B cell (primary cell): ENCODE measurements around the gene ABCA2. TPM values are rescaled to one million over a fixed set of nuclear protein-coding genes. Genes with fewer than 3 reads are reported as not detected.

Source experiments
- ATAC-seq: fragments of 200-7000 bp; cut with Tn5 transposase; one replicate; pipeline ENCODE4 v1.10.0; 2021; ENCODE audit warnings: low read depth, mild to moderate bottlenecking, moderate number of reproducible peaks, moderate library complexity
- CTCF ChIA-PET: fragments of 350-600 bp; sonication (Branson Sonifier 250); formaldehyde crosslinking; loops from one replicate; lab custom pipeline; 2021; ENCODE audit warnings: antibody characterized with exemption, inconsistent platforms; lab: Charles Lee
- POLR2A ChIA-PET: fragments of 350-600 bp; sonication (Branson Sonifier 250); formaldehyde crosslinking; loops from one replicate; lab custom pipeline; 2021; ENCODE audit warnings: antibody characterized with exemption; lab: Charles Lee
- DNase-seq: peaks from one replicate; pipeline ENCODE4 v3.0.0; 2013
- H2AFZ ChIP-seq: 2 replicates; pipeline ENCODE4 v1.6.1; 2012; ENCODE audit warnings: mild to moderate bottlenecking, low read depth, low read length; ENCODE audit not compliant: insufficient read depth, poor library complexity, severe bottlenecking
- H3K27ac ChIP-seq, 2 donors: 1 replicate in 1 of 2; 2 replicates in 1 of 2; pipeline ENCODE4 v1.5.1; 2012 to 2013; ENCODE audit warnings: low read length in 2 of 2, mild to moderate bottlenecking in 2 of 2, moderate library complexity in 1 of 2
- H3K27me3 ChIP-seq, 4 experiments: fragments of 200-600 bp in 1 of 4; sonication (generic) in 1 of 4; replicated peaks in 1 of 4; 1 replicate in 2 of 4; 2 replicates in 2 of 4; pipeline versions ENCODE4 v1.6.1 to v1.7.0; 2013 to 2016; ENCODE audit warnings: low read length in 3 of 4, mild to moderate bottlenecking in 2 of 4, mixed read lengths in 1 of 4, moderate library complexity in 1 of 4; ENCODE audit not compliant: insufficient read depth in 4 of 4, control insufficient read depth in 3 of 4; ENCODE audit errors: control extremely low read depth in 1 of 4
- H3K36me3 ChIP-seq, 2 experiments: replicated peaks in 1 of 2; 1 replicate in 1 of 2; 2 replicates in 1 of 2; pipeline versions ENCODE4 v1.6.1 to v1.7.1; 2013; ENCODE audit warnings: low read length in 1 of 2; ENCODE audit not compliant: insufficient read depth in 2 of 2, control insufficient read depth in 1 of 2; ENCODE audit errors: control extremely low read depth in 1 of 2, extremely low read depth in 1 of 2
- H3K4me1 ChIP-seq, 2 donors: fragments of 200-600 bp in 1 of 2; sonication (generic) in 1 of 2; 1 replicate in 1 of 2; 2 replicates in 1 of 2; pipeline versions ENCODE4 v1.5.1 to v1.6.1; 2013 to 2017; ENCODE audit warnings: low read length in 2 of 2; ENCODE audit not compliant: control insufficient read depth in 2 of 2, insufficient read depth in 2 of 2
- H3K4me2 ChIP-seq: replicated peaks from 2 replicates; pipeline ENCODE3; 2012; ENCODE audit warnings: mild to moderate bottlenecking, low read depth, low read length; ENCODE audit not compliant: poor library complexity, severe bottlenecking
- H3K4me3 ChIP-seq, 5 experiments: fragments of 200-600 bp in 1 of 5; sonication (generic) in 1 of 5; 1 replicate in 3 of 5; 2 replicates in 2 of 5; pipeline versions ENCODE4 v1.5.1 to v1.7.0; 2011 to 2016; ENCODE audit warnings: low read length in 4 of 5, mild to moderate bottlenecking in 4 of 5, low read depth in 2 of 5, control low read depth in 1 of 5, moderate library complexity in 1 of 5; ENCODE audit not compliant: insufficient read depth in 1 of 5; ENCODE audit errors: control extremely low read depth in 1 of 5, extremely low read depth in 1 of 5
- H3K79me2 ChIP-seq: fragments of 200-600 bp; sonication (generic); one replicate; pipeline ENCODE4 v1.6.0; 2016; ENCODE audit warnings: low read length; ENCODE audit not compliant: control insufficient read depth, insufficient read depth
- H3K9ac ChIP-seq: fragments of 200-600 bp; sonication (generic); 2 replicates; pipeline ENCODE4 v1.6.1; 2017; ENCODE audit warnings: mild to moderate bottlenecking, low read length, moderate library complexity
- H3K9me3 ChIP-seq, 3 donors: one replicate each; pipeline versions ENCODE4 v1.6.1 to v1.7.1; 2013; ENCODE audit warnings: low read length in 2 of 3; ENCODE audit not compliant: control insufficient read depth in 2 of 3, insufficient read depth in 1 of 3; ENCODE audit errors: control extremely low read depth in 1 of 3
- H4K20me1 ChIP-seq: 2 replicates; pipeline ENCODE4 v1.6.0; 2012; ENCODE audit warnings: mild to moderate bottlenecking, low read length; ENCODE audit not compliant: insufficient read depth, control insufficient read depth, poor library complexity, severe bottlenecking
- H3K27ac Mint-ChIP-seq: one replicate; pipeline ENCODE4 v1.8.0; 2021; ENCODE audit warnings: mixed read lengths
- H3K27me3 Mint-ChIP-seq: one replicate; pipeline ENCODE4 v1.8.0; 2021; ENCODE audit warnings: mixed read lengths
- H3K4me1 Mint-ChIP-seq: one replicate; pipeline ENCODE4 v1.8.0; 2021; ENCODE audit warnings: mixed read lengths
- H3K4me3 Mint-ChIP-seq: one replicate; pipeline ENCODE4 v1.8.0; 2021; ENCODE audit warnings: mixed read lengths
- H3K9me3 Mint-ChIP-seq: one replicate; pipeline ENCODE4 v1.8.0; 2022; ENCODE audit warnings: mixed read lengths; ENCODE audit not compliant: insufficient read depth
- CTCF ChIP-seq: fragments of 200-600 bp; IDR thresholded peaks from one replicate; pipeline ENCODE4 v1.8.0; 2022; ENCODE audit warnings: antibody characterized with exemption, mild to moderate bottlenecking
- EZH2 ChIP-seq: IDR thresholded peaks from 2 replicates; pipeline ENCODE4 v1.6.1; 2012; ENCODE audit warnings: borderline replicate concordance, low read depth, mild to moderate bottlenecking, moderate library complexity, low read length; ENCODE audit not compliant: insufficient read depth, poor library complexity, severe bottlenecking
- WGBS: methylation state at CpG from one replicate; pipeline ENCODE4 v1.1.5; 2013; ENCODE audit warnings: missing lambda C conversion rate; ENCODE audit not compliant: insufficient coverage; 5-methylcytosine and 5-hydroxymethylcytosine counted together
- intact Hi-C: fragments of 100-400 bp; cut with micrococcal nuclease; formaldehyde crosslinking; loops from one replicate; pipeline ENCODE4 v1.10.0; 2022
- polyA plus RNA-seq: library from polyadenylated mRNA; depleted of rRNA; stranded (reverse); fragments of >200 nt; gene quantifications from 2 replicates; pipeline ENCODE4 v1.2.3, GENCODE V29; 2012
- total RNA-seq, 2 donors: library from RNA; stranded (reverse); fragments of 120-200 nt in 1 of 2; gene quantifications; 1 replicate in 1 of 2; 2 replicates in 1 of 2; pipeline versions ENCODE4 v1.2.3 to v1.2.4, GENCODE V29; 2013 to 2022

The ABCA2 gene
- total and polyA plus RNA-seq, 2 donors (not counting 1 experiment from before 2014, with no cell fraction given), result 30.7 to 61.1 TPM

- Histone ChIP-seq H3K9me3 (peaks cover 0 to 7% (median 0%) of the 10 kb centered on the region in 3 donors), H3K79me2 (peaks cover 10% of the 10 kb centered on the region), H3K27ac (peak overlapping the region in 1 of 2 donors; percentile 27), H3K4me1 (peaks cover 58 to 75% of the 10 kb centered on the region in 2 donors), H3K4me2 (peak overlapping the region; percentile 90), H3K36me3 (peaks cover 0 to 6% of the 10 kb centered on the region in 2 experiments), H4K20me1 (peaks cover 17% of the 10 kb centered on the region), H2AFZ (no peak overlapping the region), H3K4me3 (peak overlapping the region in 2 of 5 experiments; percentile 40 to 60), H3K27me3 (peaks cover 0 to 4% (median 0%) of the 10 kb centered on the region in 4 experiments), H3K9ac (peak overlapping the region; percentile 59)
- CTCF ChIA-PET, result interaction anchor here (0.6 to 3.4 kb wide), 6 partner anchors 30 to 154 kb away, joined by 3 to 22 read pairs (median 4); partner anchors contain the start of genes ABCA2, AJM1 and NPDC1
- H3K4me3 Mint-ChIP-seq, result peak overlapping the region; percentile 76
- peaks cover 3% of the 10 kb centered on the region for H3K27me3 Mint-ChIP-seq
- DNase-seq, result no peak
- WGBS, result 72% methylated on average over 12 of the region's 12 CpGs
- H3K4me1 Mint-ChIP-seq, result peaks cover 55% of the 10 kb centered on the region
- no peak for ATAC-seq
- intact Hi-C loops, result no loop called here
- H3K27ac Mint-ChIP-seq, result peak overlapping the region; percentile 82
- POLR2A ChIA-PET, result interaction anchor here (0.5 to 1.5 kb wide), 4 partner anchors 14 to 189 kb away, joined by 3 to 5 read pairs (median 4); no protein-coding TSS in a partner anchor
- TF ChIP-seq EZH2 (no peak), CTCF (no peak)
- no peaks in the 10 kb centered on the region for H3K9me3 Mint-ChIP-seq
Measured at GRCh38 chr9:136995772-136996311, 32.2 kb downstream of the ABCA2 start.

- CTCF ChIA-PET, result interaction anchor here (1.2 to 3.4 kb wide), 3 partner anchors 31 to 39 kb away, joined by 4 to 22 read pairs (median 11); partner anchors contain the start of gene ABCA2
- Mint-ChIP-seq H3K27ac (peak overlapping the region; percentile 61), H3K27me3 (peaks cover 3% of the 10 kb centered on the region), H3K9me3 (no peaks in the 10 kb centered on the region), H3K4me1 (peaks cover 53% of the 10 kb centered on the region), H3K4me3 (no peak overlapping the region)
- no peak overlapping the region for H3K9ac ChIP-seq
- DNase-seq (no peak), ATAC-seq (no peak)
- POLR2A ChIA-PET, result interaction anchor here (1.2 to 1.5 kb wide), 2 partner anchors 32 to 34 kb away, joined by 4 to 5 read pairs; no protein-coding TSS in a partner anchor
- no peak overlapping the region for H3K27ac ChIP-seq
- H3K9me3 ChIP-seq, result peaks cover 0 to 10% (median 0%) of the 10 kb centered on the region in 3 donors
- WGBS, result 67% methylated on average over 29 of the region's 30 CpGs
- H3K4me1 ChIP-seq, result peaks cover 53 to 70% of the 10 kb centered on the region in 2 donors
- H2AFZ ChIP-seq, result no peak overlapping the region
- peak overlapping the region; percentile 90 for H3K4me2 ChIP-seq
- peaks cover 10% of the 10 kb centered on the region for H3K79me2 ChIP-seq
- H3K4me3 ChIP-seq, result no peak overlapping the region
- intact Hi-C loops, result no loop called here
- H3K27me3 ChIP-seq, result peaks cover 0 to 4% (median 0%) of the 10 kb centered on the region in 4 experiments
- peaks cover 0 to 6% of the 10 kb centered on the region in 2 experiments for H3K36me3 ChIP-seq
- peaks cover 17% of the 10 kb centered on the region for H4K20me1 ChIP-seq
- TF ChIP-seq CTCF (no peak), EZH2 (no peak)
Measured at GRCh38 chr9:136995362-136995761, 32.7 kb downstream of the ABCA2 start.
